ENCODE data around the gene MAPK8IP3. TPM values are rescaled to one million over a fixed set of nuclear protein-coding genes. Genes with fewer than 3 reads are reported as not detected.

MAPK8IP3 gene
- total and polyA plus RNA-seq, 3 experiments from 2014 or later = 2.3 to 63.2 (median 57.1) TPM

- Mint-ChIP-seq H3K4me1 (no peaks in the 10 kb centered on the region), H3K27me3 (no peaks in the 10 kb centered on the region), H3K36me3 (peaks cover 0 to 97% (median 21%) of the 10 kb centered on the region in 3 donors), H3K27ac (no peak overlapping the region), H3K4me3 (no peak overlapping the region), H3K9me3 (no peaks in the 10 kb centered on the region)
- no peak overlapping the region for H3K4me3 ChIP-seq (ENCODE audit: low read length)
- DNase-seq = no peak
- ChIA-PET CTCF (no interaction called here), POLR2A (no interaction called here)
- no peaks in the 10 kb centered on the region for H3K4me1 ChIP-seq (ENCODE audit: insufficient read depth, low read length)
- peaks cover 55% of the 10 kb centered on the region for H3K36me3 ChIP-seq (ENCODE audit: insufficient read depth, low read length)
- no peak overlapping the region for H3K27ac ChIP-seq (ENCODE audit: low read depth, low read length)
- no peaks in the 10 kb centered on the region for H3K9me3 ChIP-seq (ENCODE audit: low read length)
- H3K27me3 ChIP-seq (ENCODE audit: insufficient read depth, low read length, poor library complexity, severe bottlenecking) = no peaks in the 10 kb centered on the region
These were observed 38.7 kb upstream of the MAPK8IP3 start for GRCh38 chr16:1667271-1667670.

GRCh38 chr16:1667916-1668315 lies 38.1 kb upstream of the MAPK8IP3 start:
- DNase-seq = no peak
- Histone ChIP-seq H3K27ac (ENCODE audit: low read depth, low read length) (no peak overlapping the region), H3K4me1 (ENCODE audit: insufficient read depth, low read length) (no peaks in the 10 kb centered on the region), H3K36me3 (ENCODE audit: insufficient read depth, low read length) (peaks cover 50% of the 10 kb centered on the region), H3K27me3 (ENCODE audit: insufficient read depth, low read length, poor library complexity, severe bottlenecking) (no peaks in the 10 kb centered on the region), H3K4me3 (ENCODE audit: low read length) (no peak overlapping the region), H3K9me3 (ENCODE audit: low read length) (no peaks in the 10 kb centered on the region)
- Mint-ChIP-seq H3K4me1 (no peaks in the 10 kb centered on the region), H3K9me3 (no peaks in the 10 kb centered on the region), H3K36me3 (peaks cover 2 to 97% (median 22%) of the 10 kb centered on the region in 3 donors), H3K27ac (no peak overlapping the region), H3K4me3 (no peak overlapping the region), H3K27me3 (no peaks in the 10 kb centered on the region)
- POLR2A ChIA-PET = interaction anchor here (0.7 kb wide), 1 partner anchor 372 kb away, joined by 3 read pairs; no protein-coding TSS in a partner anchor
- CTCF ChIA-PET = no interaction called here

- ChIA-PET CTCF (no interaction called here), POLR2A (interaction anchor here (0.7 kb wide), 1 partner anchor 373 kb away, joined by 3 read pairs; no protein-coding TSS in a partner anchor)
- no peaks in the 10 kb centered on the region for H3K9me3 Mint-ChIP-seq
- H3K27me3 Mint-ChIP-seq = no peaks in the 10 kb centered on the region
- H3K4me1 Mint-ChIP-seq = no peaks in the 10 kb centered on the region
- no peaks in the 10 kb centered on the region for H3K27me3 ChIP-seq (ENCODE audit: insufficient read depth, low read length, poor library complexity, severe bottlenecking)
- peaks cover 44% of the 10 kb centered on the region for H3K36me3 ChIP-seq (ENCODE audit: insufficient read depth, low read length)
- no peak overlapping the region for H3K4me3 ChIP-seq (ENCODE audit: low read length)
- peaks cover 5 to 97% (median 25%) of the 10 kb centered on the region in 3 donors for H3K36me3 Mint-ChIP-seq
- H3K4me1 ChIP-seq (ENCODE audit: insufficient read depth, low read length) = no peaks in the 10 kb centered on the region
- DNase-seq = no peak
- no peaks in the 10 kb centered on the region for H3K9me3 ChIP-seq (ENCODE audit: low read length)
- no peak overlapping the region for H3K27ac Mint-ChIP-seq
- no peak overlapping the region for H3K27ac ChIP-seq (ENCODE audit: low read depth, low read length)
- H3K4me3 Mint-ChIP-seq = no peak overlapping the region
These were observed 37.2 kb upstream of the MAPK8IP3 start for GRCh38 chr16:1668612-1669319.

- DNase-seq = no peak
- peaks cover 5 to 99% (median 23%) of the 10 kb centered on the region in 3 donors for H3K36me3 Mint-ChIP-seq
- no peak overlapping the region for H3K4me3 Mint-ChIP-seq
- POLR2A ChIA-PET = no interaction called here
- no peak overlapping the region for H3K27ac Mint-ChIP-seq
- no peaks in the 10 kb centered on the region for H3K9me3 Mint-ChIP-seq
- no peaks in the 10 kb centered on the region for H3K4me1 ChIP-seq (ENCODE audit: insufficient read depth, low read length)
- CTCF ChIA-PET = interaction anchor here (1.1 kb wide), 1 partner anchor 54 kb away, joined by 3 read pairs; no protein-coding TSS in a partner anchor
- H3K27ac ChIP-seq (ENCODE audit: low read depth, low read length) = no peak overlapping the region
- no peaks in the 10 kb centered on the region for H3K27me3 Mint-ChIP-seq
- H3K27me3 ChIP-seq (ENCODE audit: insufficient read depth, low read length, poor library complexity, severe bottlenecking) = no peaks in the 10 kb centered on the region
- H3K4me1 Mint-ChIP-seq = no peaks in the 10 kb centered on the region
- H3K4me3 ChIP-seq (ENCODE audit: low read length) = no peak overlapping the region
- no peaks in the 10 kb centered on the region for H3K9me3 ChIP-seq (ENCODE audit: low read length)
- peaks cover 42% of the 10 kb centered on the region for H3K36me3 ChIP-seq (ENCODE audit: insufficient read depth, low read length)
These were observed 36.3 kb upstream of the MAPK8IP3 start for GRCh38 chr16:1669698-1670097.

- POLR2A ChIA-PET = no interaction called here
- H3K4me1 ChIP-seq (ENCODE audit: insufficient read depth, low read length) = no peaks in the 10 kb centered on the region
- no peak overlapping the region for H3K27ac ChIP-seq (ENCODE audit: low read depth, low read length)
- Mint-ChIP-seq H3K4me1 (no peaks in the 10 kb centered on the region), H3K9me3 (no peaks in the 10 kb centered on the region), H3K4me3 (no peak overlapping the region), H3K27ac (no peak overlapping the region), H3K27me3 (no peaks in the 10 kb centered on the region), H3K36me3 (peaks cover 5 to 99% (median 19%) of the 10 kb centered on the region in 3 donors)
- no peaks in the 10 kb centered on the region for H3K27me3 ChIP-seq (ENCODE audit: insufficient read depth, low read length, poor library complexity, severe bottlenecking)
- H3K9me3 ChIP-seq (ENCODE audit: low read length) = no peaks in the 10 kb centered on the region
- CTCF ChIA-PET = interaction anchor here (1.1 to 1.3 kb wide), 2 partner anchors 35 to 53 kb away, joined by 3 read pairs; partner anchors contain the start of gene MAPK8IP3
- H3K4me3 ChIP-seq (ENCODE audit: low read length) = no peak overlapping the region
- no peak for DNase-seq
- H3K36me3 ChIP-seq (ENCODE audit: insufficient read depth, low read length) = peaks cover 42% of the 10 kb centered on the region
These were observed 35.6 kb upstream of the MAPK8IP3 start for GRCh38 chr16:1670371-1670770.

- no peaks in the 10 kb centered on the region for H3K9me3 ChIP-seq (ENCODE audit: low read length)
- ChIA-PET CTCF (interaction anchor here (1.1 to 1.3 kb wide), 2 partner anchors 35 to 53 kb away, joined by 3 read pairs; partner anchors contain the start of gene MAPK8IP3), POLR2A (no interaction called here)
- peaks cover 42% of the 10 kb centered on the region for H3K36me3 ChIP-seq (ENCODE audit: insufficient read depth, low read length)
- no peaks in the 10 kb centered on the region for H3K4me1 ChIP-seq (ENCODE audit: insufficient read depth, low read length)
- no peak overlapping the region for H3K27ac ChIP-seq (ENCODE audit: low read depth, low read length)
- DNase-seq = no peak
- H3K27ac Mint-ChIP-seq = no peak overlapping the region
- no peaks in the 10 kb centered on the region for H3K27me3 ChIP-seq (ENCODE audit: insufficient read depth, low read length, poor library complexity, severe bottlenecking)
- no peak overlapping the region for H3K4me3 Mint-ChIP-seq
- H3K4me1 Mint-ChIP-seq = no peaks in the 10 kb centered on the region
- no peaks in the 10 kb centered on the region for H3K27me3 Mint-ChIP-seq
- H3K9me3 Mint-ChIP-seq = no peaks in the 10 kb centered on the region
- peaks cover 5 to 99% (median 18%) of the 10 kb centered on the region in 3 donors for H3K36me3 Mint-ChIP-seq
- no peak overlapping the region for H3K4me3 ChIP-seq (ENCODE audit: low read length)
These were observed 35.1 kb upstream of the MAPK8IP3 start for GRCh38 chr16:1670866-1671265.

- DNase-seq = no peak
- CTCF ChIA-PET = no interaction called here
- Histone ChIP-seq H3K9me3 (ENCODE audit: low read length) (no peaks in the 10 kb centered on the region), H3K27me3 (ENCODE audit: insufficient read depth, low read length, poor library complexity, severe bottlenecking) (no peaks in the 10 kb centered on the region), H3K36me3 (ENCODE audit: insufficient read depth, low read length) (peaks cover 23% of the 10 kb centered on the region), H3K4me3 (ENCODE audit: low read length) (no peak overlapping the region), H3K4me1 (ENCODE audit: insufficient read depth, low read length) (peaks cover 9% of the 10 kb centered on the region), H3K27ac (ENCODE audit: low read depth, low read length) (no peak overlapping the region)
- no peak overlapping the region for H3K4me3 Mint-ChIP-seq
- POLR2A ChIA-PET = no interaction called here
- peak overlapping the region in 1 of 8 donors; percentile 37 for H3K27ac Mint-ChIP-seq
- H3K36me3 Mint-ChIP-seq = peaks cover 5 to 76% (median 18%) of the 10 kb centered on the region in 3 donors
- peaks cover 1 to 12% (median 12%) of the 10 kb centered on the region in 3 donors for H3K4me1 Mint-ChIP-seq
- no peaks in the 10 kb centered on the region for H3K27me3 Mint-ChIP-seq
- H3K9me3 Mint-ChIP-seq = no peaks in the 10 kb centered on the region
These were observed 32.4 kb upstream of the MAPK8IP3 start for GRCh38 chr16:1673424-1674151.

- ChIA-PET CTCF (no interaction called here), POLR2A (no interaction called here)
- H3K4me1 ChIP-seq (ENCODE audit: insufficient read depth, low read length) = peaks cover 16% of the 10 kb centered on the region
- no peak overlapping the region for H3K4me3 ChIP-seq (ENCODE audit: low read length)
- H3K27ac ChIP-seq (ENCODE audit: low read depth, low read length) = no peak overlapping the region
- H3K4me1 Mint-ChIP-seq = peaks cover 7 to 19% (median 19%) of the 10 kb centered on the region in 3 donors
- no peaks in the 10 kb centered on the region for H3K9me3 ChIP-seq (ENCODE audit: low read length)
- H3K9me3 Mint-ChIP-seq = no peaks in the 10 kb centered on the region
- H3K36me3 ChIP-seq (ENCODE audit: insufficient read depth, low read length) = peaks cover 17% of the 10 kb centered on the region
- no peak overlapping the region for H3K27ac Mint-ChIP-seq
- no peaks in the 10 kb centered on the region for H3K27me3 Mint-ChIP-seq
- no peak for DNase-seq
- no peak overlapping the region for H3K4me3 Mint-ChIP-seq
- H3K27me3 ChIP-seq (ENCODE audit: insufficient read depth, low read length, poor library complexity, severe bottlenecking) = no peaks in the 10 kb centered on the region
- H3K36me3 Mint-ChIP-seq = peaks cover 5 to 68% (median 18%) of the 10 kb centered on the region in 3 donors
These were observed 31.7 kb upstream of the MAPK8IP3 start for GRCh38 chr16:1674306-1674705.
